DMS153 treated with DMSO at 0.1 percent for 48 hours (cell line): ENCODE results near the gene TMSB15A.
A peak's percentile ranks its signal among the peaks of the same experiment; 100 is the strongest.
"Not testable (repeated sequence)": the region's sequence is repeated elsewhere in the genome, so short reads cannot be mapped to it uniquely, and the experiment has no call there.

ENCODE experiments used
- DNase-seq: peaks from one replicate; lab custom pipeline; 2025; ENCODE audit not compliant: unreplicated experiment; lab: John Stamatoyannopoulos, UW

TMSB15A gene

GRCh38 chrX:102515975-102516941 is at the start of gene TMSB15A:
TMSB15A (minus strand) TSS chrX:102516739.
- DNase-seq: peak; percentile 41

- no peak for DNase-seq
Observed at GRCh38 chrX:102560423-102561068, 44.0 kb upstream of the TMSB15A start.

DNA sequence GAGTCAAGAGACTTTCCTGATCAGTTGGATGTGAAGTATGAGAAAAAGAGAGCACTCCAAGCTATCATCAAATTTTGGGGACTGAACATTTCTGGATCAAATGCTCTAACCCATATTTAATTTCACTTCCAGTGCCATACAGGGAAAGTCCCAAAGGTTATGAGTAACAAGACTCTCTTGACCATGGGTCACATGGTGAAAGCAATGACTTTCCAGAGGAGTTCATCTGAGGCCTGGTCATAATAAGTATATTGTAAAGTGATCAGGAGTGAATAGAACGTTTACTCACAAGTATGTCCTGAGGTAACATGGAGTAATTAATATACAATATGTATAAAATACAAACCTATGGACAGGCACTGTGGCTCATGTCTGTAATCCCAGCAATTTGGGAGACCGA is 42.1 kb upstream of the TMSB15A start:
- no peak for DNase-seq

DNA sequence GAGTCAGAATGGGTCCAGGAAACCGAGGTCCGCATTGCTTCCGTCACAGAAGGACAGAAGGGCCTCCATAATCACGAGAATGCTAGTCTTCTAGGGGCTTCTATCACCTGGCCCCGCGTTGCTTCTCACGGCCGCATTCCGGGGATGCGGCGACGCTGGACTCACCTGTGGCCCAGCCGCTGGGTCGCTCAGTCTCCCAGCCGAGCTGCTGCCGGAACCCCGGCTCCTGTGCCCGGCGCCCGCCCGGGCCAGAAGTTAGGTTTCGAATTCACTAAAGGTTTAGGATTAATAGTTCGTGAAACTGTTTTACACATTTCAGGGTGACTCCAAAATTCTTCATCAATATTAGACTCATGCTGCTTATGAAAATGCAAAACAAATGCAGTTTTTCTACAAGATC is 31.7 kb upstream of the TMSB15A start:
- no peak for DNase-seq

DNA sequence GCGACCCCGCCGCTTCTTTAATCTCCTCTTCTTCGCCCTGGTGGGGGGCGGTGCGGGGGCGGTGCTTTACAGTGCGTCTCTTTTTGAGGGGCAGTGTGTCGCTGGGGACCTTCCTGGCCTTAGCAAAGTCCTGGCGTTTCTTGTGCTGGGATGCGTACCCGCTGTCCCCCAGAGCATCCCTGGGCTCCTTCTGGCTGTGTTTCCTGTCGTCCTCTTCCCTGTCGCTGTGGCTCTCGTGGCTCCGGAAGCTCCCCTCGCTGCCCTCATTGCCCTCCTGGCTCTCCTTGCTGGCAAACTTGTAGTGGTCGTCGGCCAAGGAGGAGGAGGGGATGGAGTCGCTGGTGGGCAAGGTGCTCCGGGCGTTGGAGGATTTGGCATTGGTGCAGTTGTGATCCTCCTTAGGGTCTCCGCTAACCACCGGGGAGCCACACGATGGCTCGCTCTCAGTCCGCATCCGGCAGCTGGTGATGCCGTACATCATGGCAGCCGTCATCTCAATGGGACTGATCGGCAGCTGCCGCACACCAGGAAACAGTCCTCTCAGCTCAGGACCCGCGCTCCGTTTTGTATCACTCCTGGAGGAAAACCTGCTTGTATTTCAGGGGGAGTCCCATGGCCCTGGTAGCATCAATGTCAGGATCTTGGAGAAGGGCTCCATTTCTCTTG is 30.4 kb upstream of the TMSB15A start:
- no peak for DNase-seq

DNA sequence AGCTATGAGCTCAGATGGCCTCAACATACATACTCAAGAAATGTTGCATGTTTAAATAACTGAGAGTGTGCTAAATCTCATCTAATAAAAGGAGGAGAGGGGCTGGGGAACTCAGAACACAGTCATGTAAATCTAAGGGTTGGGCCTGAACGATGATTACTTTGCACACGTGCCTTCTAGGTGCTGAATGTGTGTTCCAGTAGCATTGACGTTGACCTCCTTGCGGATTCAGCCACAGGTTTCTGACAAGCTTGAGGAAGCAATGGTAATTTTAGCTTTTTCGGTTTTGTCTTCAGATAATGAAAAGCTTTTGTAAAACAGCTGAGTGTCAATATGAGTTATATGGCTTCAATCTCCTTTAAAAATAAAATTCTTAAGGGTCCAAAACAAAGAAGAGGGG is 29.6 kb upstream of the TMSB15A start:
- DNase-seq: not testable (repeated sequence)

DNA sequence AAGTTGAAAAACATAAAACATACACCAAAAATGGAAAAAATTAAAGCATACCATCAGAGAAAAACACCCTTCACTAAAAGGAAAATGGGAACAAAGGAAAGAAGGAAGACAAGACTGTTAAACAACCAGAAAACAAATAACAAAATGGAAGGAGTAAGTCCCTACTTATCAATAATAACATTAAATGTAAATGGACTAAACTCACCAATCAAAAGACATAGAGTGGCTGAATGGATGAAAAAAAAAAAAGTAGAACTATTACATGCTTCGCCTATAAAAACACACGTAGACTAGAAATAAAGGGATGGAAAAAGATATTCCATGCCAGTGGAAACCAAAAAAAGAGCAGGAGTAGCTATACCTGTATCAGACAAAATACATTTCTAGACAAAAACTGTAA is 19.4 kb upstream of the TMSB15A start:
- DNase-seq: no peak

DNA sequence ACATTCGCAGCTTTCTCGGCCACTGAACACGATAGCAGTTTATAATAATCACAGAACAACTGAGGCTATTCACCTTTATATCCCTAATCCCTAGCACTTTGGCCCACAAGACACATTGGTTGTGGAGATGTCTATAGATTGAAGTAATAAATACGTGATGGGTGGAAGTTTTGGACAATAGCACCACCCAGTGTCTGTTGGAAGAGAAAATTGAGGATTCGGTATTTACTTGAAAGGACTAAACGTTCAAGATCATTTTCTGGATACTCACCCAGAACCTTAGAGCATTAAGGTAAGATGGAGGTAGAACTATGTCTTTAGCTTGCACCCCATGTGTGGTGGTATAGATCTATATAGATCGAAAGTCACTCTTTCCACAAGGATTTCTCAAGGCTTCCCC is 787 bp upstream of the TMSB15A start:
- DNase-seq: peak; percentile 1

- no peak for DNase-seq
Observed at GRCh38 chrX:102514536-102514935, 2.0 kb downstream of the TMSB15A start.

- DNase-seq: no peak
Observed at GRCh38 chrX:102498732-102499131, 17.8 kb downstream of the TMSB15A start.

DNA sequence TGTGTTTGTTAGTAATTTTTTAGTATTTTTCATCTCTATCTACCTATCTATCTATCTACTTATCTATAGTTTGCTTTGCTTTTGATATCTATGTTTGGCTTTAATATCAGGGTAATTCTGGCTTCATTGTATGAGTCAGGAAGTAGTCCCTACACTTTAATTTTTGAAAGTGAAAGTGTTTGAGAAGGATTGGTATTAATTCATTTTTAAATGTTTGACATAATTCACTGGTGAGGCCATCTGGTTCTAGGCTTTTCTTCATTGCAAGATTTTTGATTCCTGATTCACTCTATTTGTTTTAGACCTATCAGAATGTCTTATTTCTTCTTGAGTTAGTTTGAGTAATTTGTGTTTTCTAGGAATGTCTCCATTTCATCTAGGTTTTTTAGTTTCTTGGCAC is 24.8 kb downstream of the TMSB15A start:
- DNase-seq: no peak

DNA sequence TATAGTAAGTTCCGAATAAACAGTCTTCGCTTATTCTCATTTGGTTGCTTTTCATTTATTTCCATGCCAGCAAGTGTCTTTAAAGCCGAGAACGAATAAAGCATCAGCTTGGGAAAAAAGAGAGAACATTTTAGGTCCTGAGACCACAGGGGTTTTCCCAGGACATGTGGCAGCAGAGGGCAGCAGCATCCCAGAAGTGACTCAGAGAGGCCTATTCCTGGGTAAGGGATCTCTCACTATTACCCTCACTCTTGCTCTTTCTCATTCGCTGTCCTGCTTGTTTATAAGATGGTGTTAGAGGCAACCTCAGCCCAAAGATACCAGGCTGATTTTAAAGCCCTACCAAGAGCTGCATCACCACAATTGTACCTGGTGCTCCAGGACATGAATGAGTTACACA is 37.8 kb downstream of the TMSB15A start:
- not testable (repeated sequence) for DNase-seq

DNA sequence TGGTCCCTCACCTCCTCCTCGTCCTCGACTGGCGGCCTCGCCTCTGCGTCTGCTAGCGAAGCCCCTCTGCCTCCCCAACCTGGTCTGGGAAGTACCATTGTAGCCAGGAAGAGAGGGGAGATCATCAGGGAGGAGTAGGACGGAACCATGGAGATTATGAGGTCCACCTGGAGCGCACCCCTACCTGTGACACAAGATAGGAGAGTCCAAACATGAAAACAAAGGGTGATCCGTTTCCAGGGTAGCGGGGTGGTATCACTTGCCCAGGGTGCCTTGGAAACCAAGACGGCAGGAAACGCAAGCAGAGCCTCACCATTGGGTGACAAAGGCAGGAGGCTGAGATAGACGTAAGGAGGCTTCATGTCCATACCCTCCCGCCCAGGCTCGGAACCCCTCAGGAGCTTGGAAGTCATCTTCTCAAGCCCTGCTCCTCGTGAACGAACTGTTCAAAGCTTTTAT is 44.7 kb downstream of the TMSB15A start, which contains the start of gene TCP11X2:
TCP11X2 (minus strand) TSS at position 51 of the 459 bp plus-strand sequence.
- DNase-seq: not testable (repeated sequence)

DNA sequence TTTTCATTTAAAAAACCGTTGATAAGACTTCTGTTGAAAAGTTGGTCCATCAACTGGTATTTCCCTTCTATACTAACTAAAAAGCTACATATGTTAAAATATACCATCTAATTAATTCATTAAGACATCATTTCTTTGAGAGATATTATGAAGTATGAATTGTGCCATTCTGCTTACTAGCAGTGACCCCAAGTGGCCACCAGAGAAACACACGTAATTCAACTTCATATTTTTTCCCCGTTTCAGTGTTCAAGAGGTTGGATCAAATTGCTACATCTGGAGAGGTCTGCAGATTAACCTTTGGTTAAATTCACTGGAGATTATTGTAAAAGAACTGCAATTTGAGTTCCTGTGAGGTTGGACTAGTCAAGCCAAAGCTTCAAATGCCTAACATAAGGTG is 46.3 kb downstream of the TMSB15A start:
- not testable (repeated sequence) for DNase-seq
